ENCODE measurements around the gene MED10.

MED10 gene

GRCh38 chr5:6338135-6338534 lies 40.2 kb downstream of the MED10 start:
- no peak for DNase-seq (ENCODE audit: low read depth)
- no peak for TF ChIP-seq CTCF (IDR thresholded peaks at IDR 0.05; ENCODE audit: control insufficient read depth, insufficient read depth, low read depth, low read length, missing control alignments)
- no peak overlapping the region for H3K4me3 ChIP-seq (ENCODE audit: control insufficient read depth, low read depth, low read length)

GRCh38 chr5:6333182-6333905 lies 45.0 kb downstream of the MED10 start:
- H3K4me3 ChIP-seq (ENCODE audit: control insufficient read depth, low read depth, low read length): no peak overlapping the region
- TF ChIP-seq CTCF (IDR thresholded peaks at IDR 0.05; ENCODE audit: control insufficient read depth, insufficient read depth, low read depth, low read length, missing control alignments): no peak
- no peak for DNase-seq (ENCODE audit: low read depth)

- TF ChIP-seq CTCF (IDR thresholded peaks at IDR 0.05; ENCODE audit: control insufficient read depth, insufficient read depth, low read depth, low read length, missing control alignments): no peak
- no peak for DNase-seq (ENCODE audit: low read depth)
- no peak overlapping the region for H3K4me3 ChIP-seq (ENCODE audit: control insufficient read depth, low read depth, low read length)
Measured at GRCh38 chr5:6328173-6328572, 50.2 kb downstream of the MED10 start.

GRCh38 chr5:6326776-6327175 lies 51.6 kb downstream of the MED10 start:
- DNase-seq (ENCODE audit: low read depth): no peak

GRCh38 chr5:6322163-6322713 lies 56.1 kb downstream of the MED10 start:
- H3K4me3 ChIP-seq (ENCODE audit: control insufficient read depth, low read depth, low read length): no peak overlapping the region
- no peak for DNase-seq (ENCODE audit: low read depth)
- no peak for TF ChIP-seq CTCF (IDR thresholded peaks at IDR 0.05; ENCODE audit: control insufficient read depth, insufficient read depth, low read depth, low read length, missing control alignments)

More at GRCh38 chr5:6326776-6327175, 51.6 kb downstream of the MED10 start:
- H3K4me3 ChIP-seq (ENCODE audit: control insufficient read depth, low read depth, low read length): no peak overlapping the region
- no peak for TF ChIP-seq CTCF (IDR thresholded peaks at IDR 0.05; ENCODE audit: control insufficient read depth, insufficient read depth, low read depth, low read length, missing control alignments)
